Cardiac muscle cell (in vitro differentiated cells and primary cell): ENCODE data around the gene DNAH3. TPM values are rescaled to one million over a fixed set of nuclear protein-coding genes. Genes with fewer than 3 reads are reported as not detected.

Experiments used
- DNase-seq, 2 donors: peaks; one replicate each; pipeline versions ENCODE4 v3.0.0 to v3.0.0-alpha.2; 2010 to 2017; ENCODE audit warnings: low read depth in 1 of 2, low spot score in 1 of 2
- H3K27ac ChIP-seq: fragments of 200-600 bp; sonication (generic); 2 replicates; pipeline ENCODE4 v1.5.1; 2016
- H3K27me3 ChIP-seq: fragments of 200-600 bp; sonication (generic); 2 replicates; pipeline ENCODE4 v1.6.0; 2016; ENCODE audit warnings: control low read depth
- H3K36me3 ChIP-seq: fragments of 200-600 bp; sonication (generic); 2 replicates; pipeline ENCODE4 v1.5.1; 2016; ENCODE audit warnings: control low read depth
- H3K4me1 ChIP-seq: fragments of 200-600 bp; sonication (generic); 2 replicates; pipeline ENCODE4 v1.8.1; 2017; ENCODE audit warnings: low read depth, mild to moderate bottlenecking, mixed run types
- H3K4me3 ChIP-seq: fragments of 200-600 bp; sonication (generic); 2 replicates; pipeline ENCODE4 v1.5.1; 2016; ENCODE audit warnings: mild to moderate bottlenecking
- H3K9me3 ChIP-seq: fragments of 200-600 bp; sonication (generic); 2 replicates; pipeline ENCODE4 v1.5.1; 2017; ENCODE audit warnings: low read depth, mild to moderate bottlenecking, control low read depth
- CTCF ChIP-seq: IDR thresholded peaks from 2 replicates; pipeline ENCODE4 v1.5.1; 2012; ENCODE audit warnings: low read depth, mild to moderate bottlenecking, low read length
- polyA plus RNA-seq: library from polyadenylated mRNA; unstranded; fragments of >200 nt; fragmentation: Nextera tagmentation; extraction: Ambion mirVana; gene quantifications from 2 replicates; pipeline ENCODE4 v1.2.1, GENCODE V29; 2016
- total RNA-seq: library from RNA; depleted of rRNA; stranded (reverse); fragments of >200 nt; gene quantifications from 2 replicates; pipeline ENCODE4 v1.2.3, GENCODE V29; 2016

DNAH3 gene
- total and polyA plus RNA-seq, 2 experiments from 2014 or later = 0.39 TPM; not detected in 1

GRCh38 chr16:20942256-20942655, 208.4 kb downstream of the DNAH3 start:
- Histone ChIP-seq H3K4me3 (no peak overlapping the region), H3K36me3 (no peaks in the 10 kb centered on the region), H3K27me3 (no peaks in the 10 kb centered on the region), H3K4me1 (peaks cover 5% of the 10 kb centered on the region), H3K27ac (no peak overlapping the region), H3K9me3 (no peaks in the 10 kb centered on the region)
- no peak for DNase-seq
- no peak for TF ChIP-seq CTCF

GRCh38 chr16:20941636-20941926, 209.1 kb downstream of the DNAH3 start:
- DNase-seq = no peak
- no peaks in the 10 kb centered on the region for H3K9me3 ChIP-seq
- H3K36me3 ChIP-seq = no peaks in the 10 kb centered on the region
- H3K4me1 ChIP-seq = peaks cover 5% of the 10 kb centered on the region
- no peaks in the 10 kb centered on the region for H3K27me3 ChIP-seq
- H3K27ac ChIP-seq = no peak overlapping the region
- H3K4me3 ChIP-seq = no peak overlapping the region
- no peak for TF ChIP-seq CTCF

GRCh38 chr16:20940871-20941635, 209.6 kb downstream of the DNAH3 start:
- Histone ChIP-seq H3K27me3 (no peaks in the 10 kb centered on the region), H3K9me3 (no peaks in the 10 kb centered on the region)
- no peak for TF ChIP-seq CTCF

GRCh38 chr16:20939611-20940010, 211.0 kb downstream of the DNAH3 start:
- Histone ChIP-seq H3K36me3 (no peaks in the 10 kb centered on the region), H3K4me3 (no peak overlapping the region), H3K9me3 (no peaks in the 10 kb centered on the region), H3K27me3 (no peaks in the 10 kb centered on the region), H3K27ac (no peak overlapping the region), H3K4me1 (no peaks in the 10 kb centered on the region)
- no peak for DNase-seq
- no peak for TF ChIP-seq CTCF

More at GRCh38 chr16:20940871-20941635, 209.6 kb downstream of the DNAH3 start:
- Histone ChIP-seq H3K4me1 (peaks cover 3% of the 10 kb centered on the region), H3K4me3 (no peak overlapping the region), H3K27ac (no peak overlapping the region), H3K36me3 (no peaks in the 10 kb centered on the region)
- DNase-seq = no peak

- Histone ChIP-seq H3K27ac (no peak overlapping the region), H3K27me3 (no peaks in the 10 kb centered on the region), H3K9me3 (no peaks in the 10 kb centered on the region), H3K4me3 (no peak overlapping the region), H3K4me1 (no peaks in the 10 kb centered on the region), H3K36me3 (no peaks in the 10 kb centered on the region)
- TF ChIP-seq CTCF = no peak
- DNase-seq = peak in 1 of 2 donors; percentile 39
Measured at GRCh38 chr16:20938426-20938825, 212.2 kb downstream of the DNAH3 start.
